Body of pancreas (tissue), 4 donors: ENCODE results near the gene C21orf91.

Experiments
- POLR2A ChIP-seq, 3 donors: fragments of 450-650 bp; IDR thresholded peaks; one replicate each; pipeline ENCODE4 v1.6.1; 2016; ENCODE audit warnings: antibody characterized with exemption in 3 of 3, mild to moderate bottlenecking in 2 of 3
- TF ChIP-seq, protein P1 (sequence below), 7 experiments: fragments of 450-650 bp in 4 of 7; fragments of 200-600 bp in 3 of 7; sonication (generic) in 3 of 7; IDR thresholded peaks; one replicate each; pipeline ENCODE4 v1.5.1; 2016 to 2019; ENCODE audit warnings: antibody characterized with exemption in 7 of 7

DNA sequence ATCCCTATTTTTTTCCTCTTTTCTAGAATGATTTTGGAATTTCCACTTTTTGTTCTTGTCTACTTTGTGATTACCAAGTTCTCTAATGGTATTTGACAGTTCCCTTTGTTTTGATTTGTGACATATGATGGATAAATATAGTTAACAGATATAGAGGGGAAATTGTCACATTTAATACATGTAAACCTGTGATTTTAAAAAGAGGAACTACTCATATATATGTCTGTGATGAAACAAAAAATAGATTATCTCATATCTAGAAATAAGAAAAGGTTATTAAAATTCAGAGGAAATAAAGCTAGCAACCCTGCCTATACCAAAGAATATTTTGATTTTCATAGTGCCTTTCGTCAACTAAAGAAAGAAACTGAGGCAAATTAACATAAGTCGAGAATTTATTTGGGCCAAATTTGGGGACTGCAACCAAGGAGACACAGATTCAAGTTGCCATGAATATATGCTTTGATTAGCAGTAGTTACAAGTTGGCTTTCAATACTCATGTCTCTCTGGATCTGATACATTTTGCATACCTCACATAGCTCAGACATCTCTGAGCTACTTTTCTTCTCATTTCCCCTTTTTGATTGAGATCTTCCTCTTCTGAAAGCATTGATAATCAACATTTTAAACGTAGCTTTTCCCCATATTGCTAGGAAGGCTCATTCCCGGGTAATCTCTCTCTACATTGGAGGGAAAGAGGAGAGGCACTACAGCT lies 15.6 kb upstream of the C21orf91 start:
- TF ChIP-seq, protein P1, sequence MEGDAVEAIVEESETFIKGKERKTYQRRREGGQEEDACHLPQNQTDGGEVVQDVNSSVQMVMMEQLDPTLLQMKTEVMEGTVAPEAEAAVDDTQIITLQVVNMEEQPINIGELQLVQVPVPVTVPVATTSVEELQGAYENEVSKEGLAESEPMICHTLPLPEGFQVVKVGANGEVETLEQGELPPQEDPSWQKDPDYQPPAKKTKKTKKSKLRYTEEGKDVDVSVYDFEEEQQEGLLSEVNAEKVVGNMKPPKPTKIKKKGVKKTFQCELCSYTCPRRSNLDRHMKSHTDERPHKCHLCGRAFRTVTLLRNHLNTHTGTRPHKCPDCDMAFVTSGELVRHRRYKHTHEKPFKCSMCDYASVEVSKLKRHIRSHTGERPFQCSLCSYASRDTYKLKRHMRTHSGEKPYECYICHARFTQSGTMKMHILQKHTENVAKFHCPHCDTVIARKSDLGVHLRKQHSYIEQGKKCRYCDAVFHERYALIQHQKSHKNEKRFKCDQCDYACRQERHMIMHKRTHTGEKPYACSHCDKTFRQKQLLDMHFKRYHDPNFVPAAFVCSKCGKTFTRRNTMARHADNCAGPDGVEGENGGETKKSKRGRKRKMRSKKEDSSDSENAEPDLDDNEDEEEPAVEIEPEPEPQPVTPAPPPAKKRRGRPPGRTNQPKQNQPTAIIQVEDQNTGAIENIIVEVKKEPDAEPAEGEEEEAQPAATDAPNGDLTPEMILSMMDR (IDR thresholded peaks at IDR 0.05): no peak
- TF ChIP-seq POLR2A (IDR thresholded peaks at IDR 0.05): no peak
